Activated naive CD4-positive, alpha-beta T cell treated with anti-CD3 and anti-CD28 coated beads, Interleukin-2, amount 50 U/mL, for 16 hours (primary cell): ENCODE results near the gene PERCC1.
"Not testable (repeated sequence)": the region's sequence is repeated elsewhere in the genome, so short reads cannot be mapped to it uniquely, and the experiment has no call there.

Experiments used
- DNase-seq: peaks from one replicate; pipeline ENCODE4 v3.0.0-alpha.2; 2020

Gene PERCC1

GRCh38 chr16:1435921-1436697 lies 5.2 kb downstream of the PERCC1 start:
- DNase-seq = no peak

- no peak for DNase-seq
Measured at GRCh38 chr16:1436731-1437355, 6.0 kb downstream of the PERCC1 start.

GRCh38 chr16:1437606-1438005 lies 6.7 kb downstream of the PERCC1 start:
- no peak for DNase-seq

GRCh38 chr16:1438229-1439057 lies 7.6 kb downstream of the PERCC1 start:
- DNase-seq = no peak

- DNase-seq = no peak
Measured at GRCh38 chr16:1439058-1439698, 8.3 kb downstream of the PERCC1 start.

GRCh38 chr16:1439699-1440074 lies 8.8 kb downstream of the PERCC1 start:
- not testable (repeated sequence) for DNase-seq

GRCh38 chr16:1441391-1441829 lies 10.5 kb downstream of the PERCC1 start:
- no peak for DNase-seq

- no peak for DNase-seq
Measured at GRCh38 chr16:1442697-1443096, 11.8 kb downstream of the PERCC1 start.

- DNase-seq = no peak
Measured at GRCh38 chr16:1443403-1443973, 12.6 kb downstream of the PERCC1 start.

GRCh38 chr16:1443980-1444729 lies 13.3 kb downstream of the PERCC1 start, which contains the start of gene CCDC154:
Gene CCDC154, minus strand, starts transcription at chr16:1444556. Its CDS starts 234 bp downstream, at chr16:1444322.
- DNase-seq = no peak

GRCh38 chr16:1444730-1445517 lies 14.0 kb downstream of the PERCC1 start:
- no peak for DNase-seq

- DNase-seq = no peak
Measured at GRCh38 chr16:1445518-1446203, 14.8 kb downstream of the PERCC1 start.

- no peak for DNase-seq
Measured at GRCh38 chr16:1446296-1447080, 15.6 kb downstream of the PERCC1 start.

GRCh38 chr16:1447965-1448364 lies 17.1 kb downstream of the PERCC1 start:
- DNase-seq = no peak

GRCh38 chr16:1448536-1449116 lies 17.7 kb downstream of the PERCC1 start:
- no peak for DNase-seq

GRCh38 chr16:1449201-1449788 lies 18.4 kb downstream of the PERCC1 start:
- no peak for DNase-seq

- DNase-seq = no peak
Measured at GRCh38 chr16:1450218-1450617, 19.3 kb downstream of the PERCC1 start.

- DNase-seq = no peak
Measured at GRCh38 chr16:1450841-1451240, 20.0 kb downstream of the PERCC1 start.
